ENCODE results near the gene SMG9.

The SMG9 gene

DNA sequence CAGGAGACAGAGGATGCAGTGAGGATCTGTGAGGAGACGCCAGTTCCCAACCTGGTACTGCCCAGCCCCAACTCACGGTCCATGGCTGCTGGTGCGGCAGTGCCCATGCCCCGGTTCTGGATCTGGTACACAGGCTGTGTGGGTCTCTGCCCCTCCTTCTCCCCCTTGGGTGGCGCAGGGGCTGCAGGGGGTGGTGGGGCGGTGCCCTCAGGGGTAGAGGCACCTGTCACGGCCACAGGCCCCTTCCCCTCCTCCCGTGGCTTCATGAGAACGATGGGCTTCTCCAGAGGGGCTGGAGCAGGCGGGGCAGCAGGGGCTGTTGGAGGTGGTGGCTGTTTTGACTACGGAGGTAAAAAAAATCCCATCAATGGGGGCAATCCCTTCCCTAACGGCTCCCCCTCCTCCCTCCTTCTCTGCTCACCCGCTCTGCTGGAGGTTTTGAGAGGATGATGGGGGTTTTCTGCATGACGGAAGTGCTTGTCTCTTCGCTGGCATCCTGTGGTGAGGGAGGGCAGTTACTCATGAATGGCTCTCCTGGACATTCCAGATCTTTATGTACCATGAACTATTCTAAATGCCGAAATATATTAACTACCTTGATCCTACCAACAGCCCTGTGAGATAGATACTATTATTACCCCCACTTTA lies 7.1 kb downstream of the SMG9 start:
- Histone ChIP-seq H3K27me3 (ENCODE audit: control insufficient read depth, insufficient read depth, low read length, poor library complexity, severe bottlenecking) (no peaks in the 10 kb centered on the region), H3K27ac (ENCODE audit: insufficient read depth, low read depth, low read length, poor library complexity, severe bottlenecking) (no peak overlapping the region), H3K4me3 (ENCODE audit: insufficient read depth, low read depth, low read length) (no peak overlapping the region), H3K36me3 (ENCODE audit: control insufficient read depth, insufficient read depth, low read length) (peaks cover 51% of the 10 kb centered on the region), H3K9me3 (ENCODE audit: control insufficient read depth, low read length) (no peaks in the 10 kb centered on the region), H3K4me1 (ENCODE audit: control insufficient read depth, insufficient read depth, low read length) (no peaks in the 10 kb centered on the region)
- WGBS, 2 experiments = 92 to 94% methylated on average over 13 to 15 of the region's 16 CpGs

DNA sequence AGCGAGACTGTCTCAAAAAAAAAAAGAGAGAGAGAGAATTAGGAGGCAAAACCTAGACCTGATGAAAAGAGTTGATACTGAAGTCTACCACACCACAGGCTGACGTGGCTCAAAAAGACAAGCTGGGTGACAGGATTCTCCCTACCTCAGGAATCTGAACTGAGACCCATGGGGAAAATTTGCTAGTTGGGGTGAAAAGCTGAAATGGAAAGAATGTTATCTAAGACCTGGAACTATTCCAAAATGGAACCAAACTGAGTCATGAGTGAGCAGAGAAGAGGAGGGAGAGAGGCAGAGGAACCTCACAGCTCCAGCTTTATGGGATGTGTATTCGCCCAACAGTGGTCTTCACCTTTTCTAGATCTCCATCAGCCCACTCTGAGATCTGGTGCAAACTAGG lies 11.7 kb downstream of the SMG9 start:
- 95 to 98% methylated on average over 3 of the region's 3 CpGs for WGBS, 2 experiments
- peaks cover 62% of the 10 kb centered on the region for H3K36me3 ChIP-seq (ENCODE audit: control insufficient read depth, insufficient read depth, low read length)
- H3K4me1 ChIP-seq (ENCODE audit: control insufficient read depth, insufficient read depth, low read length) = no peaks in the 10 kb centered on the region
- no peak overlapping the region for H3K27ac ChIP-seq (ENCODE audit: insufficient read depth, low read depth, low read length, poor library complexity, severe bottlenecking)
- H3K9me3 ChIP-seq (ENCODE audit: control insufficient read depth, low read length) = no peaks in the 10 kb centered on the region
- H3K27me3 ChIP-seq (ENCODE audit: control insufficient read depth, insufficient read depth, low read length, poor library complexity, severe bottlenecking) = no peaks in the 10 kb centered on the region
- H3K4me3 ChIP-seq (ENCODE audit: insufficient read depth, low read depth, low read length) = no peak overlapping the region

DNA sequence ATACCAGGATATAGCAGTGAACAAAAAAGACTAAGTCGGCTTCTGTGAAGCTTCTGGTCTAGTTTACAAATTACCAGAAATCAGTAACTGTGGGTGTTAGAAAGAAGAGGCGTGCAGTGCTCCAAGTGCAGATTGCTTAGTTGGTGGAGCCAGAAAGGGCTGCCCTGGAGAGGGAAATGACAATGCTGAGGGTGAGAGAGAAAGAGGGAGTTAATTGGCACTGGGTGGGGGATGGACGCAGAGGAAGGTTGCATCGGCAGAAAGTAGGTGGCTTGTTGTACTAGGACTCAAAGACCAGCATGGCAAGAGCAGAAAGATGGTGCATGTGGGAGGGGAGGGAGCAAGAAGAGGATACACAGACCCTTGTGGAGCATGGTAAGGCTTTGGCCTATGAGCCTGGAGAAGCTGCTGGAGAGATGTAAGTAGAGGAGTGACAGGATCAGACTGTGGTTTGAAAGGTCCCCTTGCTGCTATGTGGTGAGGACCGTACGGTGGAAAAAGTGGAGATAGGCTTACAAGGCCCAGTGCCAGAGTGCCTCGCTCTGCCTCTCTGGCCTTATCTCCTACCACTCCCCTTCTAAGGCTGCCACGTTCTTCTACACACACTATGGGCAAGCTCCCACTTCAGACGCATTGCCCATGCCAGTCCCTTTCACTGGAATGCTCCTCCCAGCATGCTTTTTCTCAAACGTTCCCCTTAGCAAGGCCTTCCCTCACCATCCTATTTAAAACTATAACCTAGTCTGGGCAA lies 13.5 kb downstream of the SMG9 start:
- WGBS, 2 experiments = 91 to 94% methylated on average over 10 of the region's 10 CpGs
- H3K36me3 ChIP-seq (ENCODE audit: control insufficient read depth, insufficient read depth, low read length) = peaks cover 59% of the 10 kb centered on the region

DNA sequence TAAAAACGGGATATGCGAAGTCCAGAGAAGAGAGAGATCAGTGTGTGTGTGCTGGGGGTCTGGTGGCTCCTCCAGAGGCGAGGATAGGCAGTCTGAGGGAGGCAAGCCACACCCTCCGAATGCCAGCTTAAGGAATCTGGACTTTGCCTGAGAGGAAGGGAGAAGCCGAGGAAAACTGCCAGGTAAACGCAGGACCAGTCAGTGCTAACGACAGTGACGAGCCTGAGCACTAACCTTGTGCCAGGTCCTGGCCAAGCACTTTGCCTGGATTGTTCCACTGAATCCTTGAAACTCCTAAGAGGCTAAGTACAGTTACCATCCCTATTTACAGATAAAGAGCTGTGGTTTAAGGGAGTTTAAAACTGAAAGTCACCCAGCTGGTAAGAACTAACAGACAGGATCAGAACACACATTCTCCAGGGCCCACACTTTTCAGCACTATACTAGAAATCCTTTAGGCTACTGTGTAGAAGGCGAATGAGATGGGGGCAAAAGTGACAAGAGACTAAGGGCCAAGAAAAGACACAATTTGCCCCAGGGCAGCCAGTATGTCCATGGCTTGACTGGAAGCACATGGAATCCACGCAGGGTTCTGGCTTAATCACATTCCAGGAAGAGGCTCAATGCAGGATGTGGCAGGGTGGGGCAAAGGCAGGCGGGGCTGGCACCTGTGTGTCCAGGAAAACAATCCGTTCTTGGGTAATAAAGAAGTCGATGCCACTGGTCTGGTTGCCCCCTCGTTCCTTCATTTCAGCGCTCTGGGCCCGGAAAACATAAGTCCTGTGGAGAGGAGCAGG lies 15.1 kb downstream of the SMG9 start:
- H3K4me1 ChIP-seq (ENCODE audit: control insufficient read depth, insufficient read depth, low read length) = no peaks in the 10 kb centered on the region
- H3K4me3 ChIP-seq (ENCODE audit: insufficient read depth, low read depth, low read length) = no peak overlapping the region
- no peaks in the 10 kb centered on the region for H3K27me3 ChIP-seq (ENCODE audit: control insufficient read depth, insufficient read depth, low read length, poor library complexity, severe bottlenecking)
- no peak overlapping the region for H3K27ac ChIP-seq (ENCODE audit: insufficient read depth, low read depth, low read length, poor library complexity, severe bottlenecking)
- no peaks in the 10 kb centered on the region for H3K9me3 ChIP-seq (ENCODE audit: control insufficient read depth, low read length)
- WGBS, 2 experiments = 93% methylated on average over 16 of the region's 16 CpGs
- peaks cover 56% of the 10 kb centered on the region for H3K36me3 ChIP-seq (ENCODE audit: control insufficient read depth, insufficient read depth, low read length)

More for the DNA sequence above, 13.5 kb downstream of the SMG9 start:
- no peaks in the 10 kb centered on the region for H3K27me3 ChIP-seq (ENCODE audit: control insufficient read depth, insufficient read depth, low read length, poor library complexity, severe bottlenecking)
- no peaks in the 10 kb centered on the region for H3K9me3 ChIP-seq (ENCODE audit: control insufficient read depth, low read length)
- H3K27ac ChIP-seq (ENCODE audit: insufficient read depth, low read depth, low read length, poor library complexity, severe bottlenecking) = no peak overlapping the region
- H3K4me1 ChIP-seq (ENCODE audit: control insufficient read depth, insufficient read depth, low read length) = no peaks in the 10 kb centered on the region
- H3K4me3 ChIP-seq (ENCODE audit: insufficient read depth, low read depth, low read length) = no peak overlapping the region

DNA sequence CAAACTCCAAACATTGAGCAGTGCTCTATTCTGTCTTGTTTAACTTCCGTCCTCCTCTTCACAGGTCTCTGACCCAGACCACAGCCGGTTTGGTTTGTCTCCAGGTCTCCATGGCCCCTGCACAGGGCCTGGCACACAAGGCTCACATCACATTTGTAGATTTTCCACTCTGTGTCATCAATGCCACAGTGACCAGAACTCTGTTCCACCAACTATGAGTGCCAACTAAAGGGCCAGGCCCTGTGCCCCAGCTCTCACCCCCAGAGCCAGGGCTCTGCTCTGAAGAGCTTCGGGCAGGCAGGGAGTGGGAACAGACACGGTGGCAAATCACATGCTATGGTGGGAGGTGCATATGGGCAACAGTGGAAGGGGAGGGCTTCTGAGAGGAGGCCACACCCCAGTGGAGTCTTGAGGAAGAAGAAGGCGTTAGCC lies 16.0 kb downstream of the SMG9 start:
- Histone ChIP-seq H3K4me1 (ENCODE audit: control insufficient read depth, insufficient read depth, low read length) (no peaks in the 10 kb centered on the region), H3K27ac (ENCODE audit: insufficient read depth, low read depth, low read length, poor library complexity, severe bottlenecking) (no peak overlapping the region), H3K9me3 (ENCODE audit: control insufficient read depth, low read length) (no peaks in the 10 kb centered on the region), H3K36me3 (ENCODE audit: control insufficient read depth, insufficient read depth, low read length) (peaks cover 48% of the 10 kb centered on the region), H3K4me3 (ENCODE audit: insufficient read depth, low read depth, low read length) (no peak overlapping the region), H3K27me3 (ENCODE audit: control insufficient read depth, insufficient read depth, low read length, poor library complexity, severe bottlenecking) (no peaks in the 10 kb centered on the region)
- WGBS, 2 experiments = 79 to 86% methylated on average over 5 of the region's 5 CpGs

DNA sequence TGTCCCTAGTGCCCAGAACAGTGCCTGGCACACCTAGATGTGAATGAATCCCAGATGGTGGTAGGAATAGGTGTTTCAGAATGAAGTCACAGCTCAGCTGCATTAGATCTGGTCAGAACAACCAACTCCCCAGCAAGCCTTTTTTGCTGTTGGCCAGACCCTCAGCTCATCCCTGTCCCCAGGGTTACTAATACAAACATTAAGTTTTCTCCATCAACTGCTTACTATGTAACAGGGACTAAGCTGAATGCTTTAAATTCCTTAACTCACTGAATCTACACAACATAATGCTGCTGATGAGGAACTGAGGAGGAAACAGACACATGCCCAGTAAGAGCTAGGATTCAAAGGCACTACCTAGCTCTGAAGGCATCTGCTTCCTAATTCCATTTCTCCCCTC lies 18.8 kb downstream of the SMG9 start:
- Histone ChIP-seq H3K27ac (ENCODE audit: insufficient read depth, low read depth, low read length, poor library complexity, severe bottlenecking) (no peak overlapping the region), H3K9me3 (ENCODE audit: control insufficient read depth, low read length) (no peaks in the 10 kb centered on the region), H3K27me3 (ENCODE audit: control insufficient read depth, insufficient read depth, low read length, poor library complexity, severe bottlenecking) (no peaks in the 10 kb centered on the region), H3K36me3 (ENCODE audit: control insufficient read depth, insufficient read depth, low read length) (peaks cover 55% of the 10 kb centered on the region), H3K4me1 (ENCODE audit: control insufficient read depth, insufficient read depth, low read length) (no peaks in the 10 kb centered on the region), H3K4me3 (ENCODE audit: insufficient read depth, low read depth, low read length) (no peak overlapping the region)

DNA sequence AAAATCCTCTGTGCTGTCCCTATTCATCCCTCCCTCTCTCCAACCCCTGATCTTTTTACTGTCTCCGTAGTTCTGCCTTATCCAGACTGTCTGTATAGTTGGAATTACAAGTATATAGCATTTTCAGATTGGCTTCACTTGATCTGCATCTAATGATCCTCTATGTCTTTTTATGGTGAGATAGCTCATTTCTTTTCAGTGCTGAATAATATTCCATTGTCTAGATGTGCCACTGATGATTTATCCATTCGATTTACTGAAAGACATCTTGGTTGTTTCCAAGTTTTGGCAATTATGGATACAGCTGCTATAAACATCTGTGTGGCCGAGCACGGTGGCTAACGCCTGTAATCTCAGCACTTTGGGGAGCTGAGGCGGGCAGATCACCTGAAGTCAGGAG lies 19.7 kb downstream of the SMG9 start:
- Histone ChIP-seq H3K27me3 (ENCODE audit: control insufficient read depth, insufficient read depth, low read length, poor library complexity, severe bottlenecking) (no peaks in the 10 kb centered on the region), H3K36me3 (ENCODE audit: control insufficient read depth, insufficient read depth, low read length) (peaks cover 50% of the 10 kb centered on the region), H3K4me3 (ENCODE audit: insufficient read depth, low read depth, low read length) (no peak overlapping the region), H3K27ac (ENCODE audit: insufficient read depth, low read depth, low read length, poor library complexity, severe bottlenecking) (no peak overlapping the region), H3K4me1 (ENCODE audit: control insufficient read depth, insufficient read depth, low read length) (no peaks in the 10 kb centered on the region), H3K9me3 (ENCODE audit: control insufficient read depth, low read length) (no peaks in the 10 kb centered on the region)
- WGBS, 2 experiments = 95 to 96% methylated on average over 5 to 6 of the region's 6 CpGs

DNA sequence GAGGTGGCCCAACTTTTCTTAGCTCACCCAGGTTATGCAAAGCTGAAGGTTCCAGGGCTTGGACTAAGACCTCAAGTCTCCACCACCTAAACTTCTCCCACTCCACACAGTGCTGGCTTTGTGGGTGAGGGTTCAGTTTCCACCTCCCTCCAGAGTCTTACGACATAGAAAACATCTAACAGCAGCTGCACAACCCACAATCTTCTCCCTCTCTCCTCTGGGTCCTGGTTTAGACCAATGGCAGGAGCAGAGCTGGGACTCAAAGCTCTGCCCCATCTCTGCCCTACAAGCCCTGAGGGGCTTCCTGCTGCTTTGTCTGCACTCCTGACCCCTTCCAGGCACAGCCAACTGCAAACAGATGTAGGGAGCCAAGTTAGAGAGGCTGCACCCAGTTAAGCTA lies 22.9 kb downstream of the SMG9 start:
- H3K36me3 ChIP-seq (ENCODE audit: control insufficient read depth, insufficient read depth, low read length) = peaks cover 33% of the 10 kb centered on the region
- WGBS, 2 experiments = 91 to 95% methylated on average over 1 of the region's 1 CpG
- H3K4me3 ChIP-seq (ENCODE audit: insufficient read depth, low read depth, low read length) = no peak overlapping the region
- H3K4me1 ChIP-seq (ENCODE audit: control insufficient read depth, insufficient read depth, low read length) = no peaks in the 10 kb centered on the region
- H3K27ac ChIP-seq (ENCODE audit: insufficient read depth, low read depth, low read length, poor library complexity, severe bottlenecking) = no peak overlapping the region
- no peaks in the 10 kb centered on the region for H3K27me3 ChIP-seq (ENCODE audit: control insufficient read depth, insufficient read depth, low read length, poor library complexity, severe bottlenecking)
- no peaks in the 10 kb centered on the region for H3K9me3 ChIP-seq (ENCODE audit: control insufficient read depth, low read length)

DNA sequence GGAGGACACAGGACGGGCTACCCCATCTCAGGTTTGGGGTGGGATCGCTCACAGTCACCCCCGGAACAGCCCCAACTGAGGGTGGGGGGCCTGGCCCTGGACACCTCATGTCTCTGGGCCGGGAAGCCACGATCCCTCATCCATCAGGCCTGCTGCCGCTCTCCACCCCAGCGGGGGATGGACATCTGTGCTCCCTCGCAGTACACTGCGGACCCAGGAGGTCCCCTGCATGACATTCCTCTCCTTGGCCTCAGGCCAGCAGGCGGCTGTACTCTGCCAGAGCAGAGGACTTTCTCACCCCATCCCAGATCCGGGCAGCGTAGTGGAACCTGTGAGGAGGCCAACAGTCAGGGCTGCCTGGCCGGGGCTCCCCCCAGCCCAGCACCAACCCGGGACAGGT lies 23.4 kb downstream of the SMG9 start:
- WGBS, 2 experiments = 94% methylated on average over 14 of the region's 14 CpGs
- no peak overlapping the region for H3K27ac ChIP-seq (ENCODE audit: insufficient read depth, low read depth, low read length, poor library complexity, severe bottlenecking)
- H3K36me3 ChIP-seq (ENCODE audit: control insufficient read depth, insufficient read depth, low read length) = peaks cover 33% of the 10 kb centered on the region
- H3K27me3 ChIP-seq (ENCODE audit: control insufficient read depth, insufficient read depth, low read length, poor library complexity, severe bottlenecking) = no peaks in the 10 kb centered on the region
- no peaks in the 10 kb centered on the region for H3K9me3 ChIP-seq (ENCODE audit: control insufficient read depth, low read length)
- no peak overlapping the region for H3K4me3 ChIP-seq (ENCODE audit: insufficient read depth, low read depth, low read length)
- no peaks in the 10 kb centered on the region for H3K4me1 ChIP-seq (ENCODE audit: control insufficient read depth, insufficient read depth, low read length)

DNA sequence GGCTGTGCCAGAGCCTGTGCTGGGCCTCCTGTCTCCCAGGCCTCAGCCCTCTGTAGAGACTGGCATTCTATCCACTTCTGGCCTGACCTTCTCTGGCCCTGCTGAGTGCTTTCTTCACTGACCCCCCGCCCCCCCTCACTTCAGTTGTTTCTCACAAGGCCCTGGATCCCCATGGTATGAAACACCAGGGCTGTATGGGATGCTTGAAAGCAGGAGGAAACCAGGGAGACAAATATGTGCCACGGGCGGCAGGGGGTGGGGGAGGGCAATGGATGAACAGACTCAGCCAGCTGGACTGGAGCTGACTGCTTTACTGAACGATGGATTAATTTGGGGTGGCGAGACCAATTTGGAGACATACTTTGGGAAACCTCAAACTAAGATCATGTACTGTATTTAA lies 24.8 kb downstream of the SMG9 start:
- H3K27me3 ChIP-seq (ENCODE audit: control insufficient read depth, insufficient read depth, low read length, poor library complexity, severe bottlenecking) = no peaks in the 10 kb centered on the region
- H3K9me3 ChIP-seq (ENCODE audit: control insufficient read depth, low read length) = no peaks in the 10 kb centered on the region
- H3K27ac ChIP-seq (ENCODE audit: insufficient read depth, low read depth, low read length, poor library complexity, severe bottlenecking) = no peak overlapping the region
- 91 to 93% methylated on average over 4 to 5 of the region's 5 CpGs for WGBS, 2 experiments
- no peak overlapping the region for H3K4me3 ChIP-seq (ENCODE audit: insufficient read depth, low read depth, low read length)
- peaks cover 33% of the 10 kb centered on the region for H3K36me3 ChIP-seq (ENCODE audit: control insufficient read depth, insufficient read depth, low read length)
- H3K4me1 ChIP-seq (ENCODE audit: control insufficient read depth, insufficient read depth, low read length) = no peaks in the 10 kb centered on the region
